Central memory CD4-positive, alpha-beta T cell (primary cell): ENCODE results near the gene CCDC9B.

ENCODE experiments used
- DNase-seq: peaks from one replicate; pipeline ENCODE4 v3.0.0; 2022
- total RNA-seq, 3 experiments: gene quantifications; one replicate each; lab custom pipeline; 2026; lab: John Stamatoyannopoulos, UW

Gene CCDC9B
- total RNA-seq: 0.14 to 2.1 (median 0.44) reads per million in 3 experiments

- DNase-seq: no peak
Observed at GRCh38 chr15:40340740-40341400, at the start of gene CCDC9B. Gene CCDC9B, minus strand, starts transcription at chr15:40340939. Its CDS starts 120 bp downstream, at chr15:40340819.

- no peak for DNase-seq
Observed at GRCh38 chr15:40389824-40390595, 49.3 kb upstream of the CCDC9B start.

- DNase-seq: no peak
Observed at GRCh38 chr15:40388941-40389823, 48.4 kb upstream of the CCDC9B start.

GRCh38 chr15:40386480-40386879, 45.7 kb upstream of the CCDC9B start:
- DNase-seq: no peak

GRCh38 chr15:40382580-40383456, 42.1 kb upstream of the CCDC9B start, which contains the start of gene KNSTRN:
Gene KNSTRN, plus strand, starts transcription at chr15:40382721. Its CDS starts 115 bp downstream, at chr15:40382836.
- DNase-seq: peak; percentile 88

GRCh38 chr15:40381818-40382529, 41.2 kb upstream of the CCDC9B start:
- no peak for DNase-seq

GRCh38 chr15:40380636-40381035, 39.9 kb upstream of the CCDC9B start:
- no peak for DNase-seq

- DNase-seq: no peak
Observed at GRCh38 chr15:40379853-40380252, 39.1 kb upstream of the CCDC9B start.

- DNase-seq: no peak
Observed at GRCh38 chr15:40379374-40379773, 38.6 kb upstream of the CCDC9B start.

GRCh38 chr15:40377606-40378005, 36.9 kb upstream of the CCDC9B start:
- DNase-seq: no peak

- DNase-seq: no peak
Observed at GRCh38 chr15:40372981-40373380, 32.2 kb upstream of the CCDC9B start.

- no peak for DNase-seq
Observed at GRCh38 chr15:40369971-40370370, 29.2 kb upstream of the CCDC9B start.

GRCh38 chr15:40369474-40369869, 28.7 kb upstream of the CCDC9B start:
- DNase-seq: no peak

- no peak for DNase-seq
Observed at GRCh38 chr15:40368719-40369473, 28.2 kb upstream of the CCDC9B start.

- DNase-seq: peak; percentile 90
Observed at GRCh38 chr15:40367686-40368611, 27.2 kb upstream of the CCDC9B start.

- DNase-seq: no peak
Observed at GRCh38 chr15:40367371-40367685, 26.6 kb upstream of the CCDC9B start.

- DNase-seq: no peak
Observed at GRCh38 chr15:40366457-40367370, 26.0 kb upstream of the CCDC9B start.
